Esophagus muscularis mucosa (tissue), 3 donors: ENCODE data around the gene LMX1B.

ENCODE experiments used
- CTCF ChIP-seq, 3 experiments: fragments of 200-600 bp in 2 of 3; fragments of 450-650 bp in 1 of 3; sonication (generic) in 2 of 3; IDR thresholded peaks; one replicate each; pipeline ENCODE4 v1.5.1; 2017 to 2019; ENCODE audit warnings: antibody characterized with exemption in 3 of 3, mild to moderate bottlenecking in 2 of 3, moderate library complexity in 1 of 3
- POLR2A ChIP-seq: fragments of 450-650 bp; IDR thresholded peaks from one replicate; pipeline ENCODE4 v1.6.1; 2017; ENCODE audit warnings: antibody characterized with exemption, moderate library complexity, mild to moderate bottlenecking, low read depth

GRCh38 chr9:126614455-126615244 is 922 bp downstream of the LMX1B start:
- no peak for TF ChIP-seq CTCF (IDR thresholded peaks at IDR 0.05)
- TF ChIP-seq POLR2A: no peak
